Neuronal stem cell (in vitro differentiated cells): ENCODE results near the gene CTSH.
A peak's percentile ranks its signal among the peaks of the same experiment; 100 is the strongest.

Source experiments
- DNase-seq: peaks from one replicate; pipeline ENCODE4 v3.0.0-alpha.2; 2013; ENCODE audit warnings: low spot score
- H2AFZ ChIP-seq: one replicate; pipeline ENCODE4 v1.6.1; 2013; ENCODE audit warnings: mild to moderate bottlenecking, low read length, inconsistent platforms
- H2AK5ac ChIP-seq: 2 replicates; pipeline ENCODE4 v1.6.1; 2013; ENCODE audit warnings: low read depth, mild to moderate bottlenecking, inconsistent platforms, low read length, moderate library complexity, mixed read lengths
- H2BK120ac ChIP-seq: 2 replicates; pipeline ENCODE4 v1.6.1; 2013; ENCODE audit warnings: low read depth, mild to moderate bottlenecking, inconsistent platforms, low read length, moderate library complexity, mixed read lengths
- H2BK12ac ChIP-seq: one replicate; pipeline ENCODE4 v1.6.1; 2013; ENCODE audit warnings: low read length, inconsistent platforms
- H2BK15ac ChIP-seq: 2 replicates; pipeline ENCODE4 v1.6.1; 2013; ENCODE audit warnings: mild to moderate bottlenecking, low read length, inconsistent platforms, mixed read lengths
- H2BK5ac ChIP-seq: one replicate; pipeline ENCODE4 v1.6.1; 2013; ENCODE audit warnings: inconsistent platforms, mild to moderate bottlenecking, low read length, moderate library complexity
- H3K14ac ChIP-seq: one replicate; pipeline ENCODE4 v1.6.1; 2013; ENCODE audit warnings: low read length, inconsistent platforms
- H3K18ac ChIP-seq: 2 replicates; pipeline ENCODE4 v1.6.1; 2013; ENCODE audit warnings: low read length, inconsistent platforms
- H3K23ac ChIP-seq: 2 replicates; pipeline ENCODE4 v1.6.1; 2013; ENCODE audit warnings: low read depth, mild to moderate bottlenecking, mixed read lengths, low read length, inconsistent platforms; ENCODE audit not compliant: poor library complexity
- H3K27ac ChIP-seq: replicated peaks from 3 replicates; pipeline ENCODE4 v1.5.1; 2013; ENCODE audit warnings: low read length, inconsistent platforms
- H3K27me3 ChIP-seq, 3 experiments: 2 replicates each; pipeline ENCODE4 v1.6.1; 2013; ENCODE audit warnings: low read length in 3 of 3, mild to moderate bottlenecking in 2 of 3, inconsistent platforms in 1 of 3, low read depth in 1 of 3, mixed read lengths in 1 of 3, moderate library complexity in 1 of 3; ENCODE audit not compliant: control insufficient read depth in 3 of 3, insufficient read depth in 3 of 3
- H3K36me3 ChIP-seq, 2 donors: replicated peaks in 1 of 2; 2 replicates each; pipeline ENCODE4 v1.6.1; 2013; ENCODE audit warnings: low read length in 2 of 2; ENCODE audit not compliant: control insufficient read depth in 2 of 2, insufficient read depth in 2 of 2
- H3K4ac ChIP-seq: 2 replicates; pipeline ENCODE4 v1.6.1; 2013; ENCODE audit warnings: inconsistent platforms, mild to moderate bottlenecking, low read length, moderate library complexity
- H3K4me1 ChIP-seq, 2 donors: 1 replicate in 1 of 2; 2 replicates in 1 of 2; pipeline ENCODE4 v1.6.1; 2013; ENCODE audit warnings: low read length in 2 of 2, low read depth in 1 of 2; ENCODE audit not compliant: control insufficient read depth in 2 of 2, insufficient read depth in 1 of 2
- H3K4me2 ChIP-seq: one replicate; pipeline ENCODE4 v1.6.1; 2013; ENCODE audit warnings: mild to moderate bottlenecking, low read length, inconsistent platforms; ENCODE audit not compliant: insufficient read depth, poor library complexity, severe bottlenecking
- H3K4me3 ChIP-seq, 2 donors: 2 replicates each; pipeline ENCODE4 v1.5.1; 2013; ENCODE audit warnings: low read length in 2 of 2, mild to moderate bottlenecking in 2 of 2, inconsistent platforms in 1 of 2, moderate library complexity in 1 of 2
- H3K79me1 ChIP-seq: one replicate; pipeline ENCODE4 v1.6.1; 2013; ENCODE audit warnings: low read depth, mild to moderate bottlenecking, inconsistent platforms, low read length, moderate library complexity
- H3K9ac ChIP-seq: one replicate; pipeline ENCODE4 v1.6.1; 2013; ENCODE audit warnings: mild to moderate bottlenecking, low read depth, low read length, inconsistent platforms; ENCODE audit not compliant: poor library complexity
- H3K9me3 ChIP-seq, 2 donors: replicated peaks in 1 of 2; 2 replicates each; pipeline versions ENCODE3 to v1.6.1; 2013; ENCODE audit warnings: low read length in 2 of 2, mild to moderate bottlenecking in 2 of 2, inconsistent platforms in 1 of 2, low read depth in 1 of 2, mixed read lengths in 1 of 2, moderate library complexity in 1 of 2; ENCODE audit not compliant: control insufficient read depth in 2 of 2, insufficient read depth in 1 of 2
- H4K8ac ChIP-seq: one replicate; pipeline ENCODE4 v1.6.1; 2013; ENCODE audit warnings: low read depth, mild to moderate bottlenecking, inconsistent platforms, low read length, moderate library complexity
- H4K91ac ChIP-seq: one replicate; pipeline ENCODE4 v1.6.1; 2013; ENCODE audit warnings: low read length, low read depth, mild to moderate bottlenecking, inconsistent platforms; ENCODE audit not compliant: poor library complexity
- WGBS, 2 donors: extraction: QIAGEN DNeasy Blood & Tissue Kit; methylation state at CpG; one replicate each; pipeline ENCODE4 v1.1.7; 2013; ENCODE audit warnings: missing lambda C conversion rate in 2 of 2, mixed read lengths in 1 of 2; ENCODE audit not compliant: insufficient read length in 2 of 2, insufficient replicate concordance in 1 of 2; ENCODE audit errors: extremely low coverage in 2 of 2; 5-methylcytosine and 5-hydroxymethylcytosine counted together

The CTSH gene

GRCh38 chr15:78909791-78910228 lies 35.0 kb downstream of the CTSH start:
- Histone ChIP-seq H3K36me3 (peaks cover 33 to 92% of the 10 kb centered on the region in 2 donors), H3K4me1 (no peaks in the 10 kb centered on the region)
- WGBS, 2 donors, result no CpG with 5 or more reads among the region's 5 CpGs

GRCh38 chr15:78909160-78909695 lies 35.6 kb downstream of the CTSH start:
- Histone ChIP-seq H3K9me3 (no peaks in the 10 kb centered on the region), H3K4me2 (no peak overlapping the region), H2BK5ac (no peak overlapping the region), H2BK12ac (no peak overlapping the region), H3K36me3 (peaks cover 30 to 94% of the 10 kb centered on the region in 2 donors), H3K14ac (no peak overlapping the region), H3K4me3 (no peak overlapping the region), H2BK15ac (no peak overlapping the region), H3K23ac (no peak overlapping the region), H3K27ac (peak overlapping the region; percentile 8), H3K18ac (no peak overlapping the region), H3K27me3 (no peaks in the 10 kb centered on the region), H2AK5ac (no peak overlapping the region), H4K91ac (no peak overlapping the region), H3K4ac (no peak overlapping the region), H2BK120ac (no peak overlapping the region), H3K9ac (no peak overlapping the region), H3K79me1 (peaks cover 2% of the 10 kb centered on the region), H3K4me1 (no peaks in the 10 kb centered on the region), H4K8ac (no peak overlapping the region), H2AFZ (no peak overlapping the region)
- WGBS, 2 donors, result no CpG with 5 or more reads among the region's 3 CpGs
- no peak for DNase-seq

More at GRCh38 chr15:78909791-78910228, 35.0 kb downstream of the CTSH start:
- no peak overlapping the region for H3K23ac ChIP-seq
- H3K9ac ChIP-seq, result no peak overlapping the region
- peaks cover 2% of the 10 kb centered on the region for H3K79me1 ChIP-seq
- H3K27ac ChIP-seq, result peak overlapping the region; percentile 8
- H3K4ac ChIP-seq, result no peak overlapping the region
- DNase-seq, result peak; percentile 68
- H3K4me3 ChIP-seq, result no peak overlapping the region
- no peak overlapping the region for H3K18ac ChIP-seq
- no peak overlapping the region for H3K14ac ChIP-seq
- no peak overlapping the region for H2BK5ac ChIP-seq
- H2AFZ ChIP-seq, result no peak overlapping the region
- H3K4me2 ChIP-seq, result no peak overlapping the region
- H3K27me3 ChIP-seq, result no peaks in the 10 kb centered on the region
- no peak overlapping the region for H2BK12ac ChIP-seq
- H2BK15ac ChIP-seq, result no peak overlapping the region
- no peak overlapping the region for H4K91ac ChIP-seq
- no peak overlapping the region for H2BK120ac ChIP-seq
- no peak overlapping the region for H2AK5ac ChIP-seq
- no peak overlapping the region for H4K8ac ChIP-seq
- no peaks in the 10 kb centered on the region for H3K9me3 ChIP-seq

- Histone ChIP-seq H3K14ac (no peak overlapping the region), H3K27ac (no peak overlapping the region)
Observed at GRCh38 chr15:78907577-78907976, 37.3 kb downstream of the CTSH start.

GRCh38 chr15:78906316-78906620 lies 38.6 kb downstream of the CTSH start:
- Histone ChIP-seq H3K14ac (no peak overlapping the region), H2AK5ac (no peak overlapping the region), H3K4me2 (no peak overlapping the region), H3K36me3 (peaks cover 31 to 95% of the 10 kb centered on the region in 2 donors), H3K9ac (no peak overlapping the region), H3K4me3 (no peak overlapping the region), H2BK5ac (no peak overlapping the region), H3K27me3 (no peaks in the 10 kb centered on the region), H3K9me3 (no peaks in the 10 kb centered on the region), H2AFZ (no peak overlapping the region), H2BK12ac (no peak overlapping the region), H2BK120ac (no peak overlapping the region), H4K8ac (no peak overlapping the region), H3K4ac (no peak overlapping the region), H3K27ac (no peak overlapping the region), H3K4me1 (no peaks in the 10 kb centered on the region), H3K79me1 (peaks cover 2% of the 10 kb centered on the region), H3K23ac (no peak overlapping the region), H2BK15ac (no peak overlapping the region), H4K91ac (no peak overlapping the region), H3K18ac (no peak overlapping the region)
- no CpG with 5 or more reads among the region's 2 CpGs for WGBS, 2 donors
- no peak for DNase-seq

More at GRCh38 chr15:78907577-78907976, 37.3 kb downstream of the CTSH start:
- H2AFZ ChIP-seq, result no peak overlapping the region
- H3K4ac ChIP-seq, result no peak overlapping the region
- WGBS, 2 donors, result no CpG with 5 or more reads among the region's 3 CpGs
- H2BK120ac ChIP-seq, result no peak overlapping the region
- H2BK5ac ChIP-seq, result no peak overlapping the region
- no peaks in the 10 kb centered on the region for H3K4me1 ChIP-seq
- H3K79me1 ChIP-seq, result peaks cover 2% of the 10 kb centered on the region
- H4K8ac ChIP-seq, result no peak overlapping the region
- no peaks in the 10 kb centered on the region for H3K9me3 ChIP-seq
- H2BK12ac ChIP-seq, result no peak overlapping the region
- no peak overlapping the region for H3K9ac ChIP-seq
- no peak overlapping the region for H4K91ac ChIP-seq
- H3K27me3 ChIP-seq, result no peaks in the 10 kb centered on the region
- no peak overlapping the region for H2BK15ac ChIP-seq
- H3K23ac ChIP-seq, result no peak overlapping the region
- peaks cover 25 to 94% of the 10 kb centered on the region in 2 donors for H3K36me3 ChIP-seq
- H2AK5ac ChIP-seq, result no peak overlapping the region
- no peak overlapping the region for H3K18ac ChIP-seq
- no peak overlapping the region for H3K4me3 ChIP-seq
- H3K4me2 ChIP-seq, result no peak overlapping the region
- peak; percentile 12 for DNase-seq
